Adrenal gland (tissue), 5 donors: ENCODE data around the gene CAMK1.

Source experiments
- POLR2A ChIP-seq, 2 donors: fragments of 450-650 bp; IDR thresholded peaks; one replicate each; pipeline ENCODE4 v1.6.1; 2017; ENCODE audit warnings: antibody characterized with exemption in 2 of 2, mild to moderate bottlenecking in 2 of 2, moderate library complexity in 1 of 2
- TF ChIP-seq, protein P1 (sequence below), 6 experiments: fragments of 450-650 bp in 4 of 6; fragments of 200-600 bp in 2 of 6; sonication (generic) in 1 of 6; IDR thresholded peaks; 1 replicate in 5 of 6; 2 replicates in 1 of 6; pipeline versions ENCODE4 v1.5.1 to v1.8.0; 2016 to 2021; ENCODE audit warnings: antibody characterized with exemption in 6 of 6, mild to moderate bottlenecking in 2 of 6, moderate library complexity in 1 of 6
- donor health status: DM: no; HTN: no; CAD: no.

DNA sequence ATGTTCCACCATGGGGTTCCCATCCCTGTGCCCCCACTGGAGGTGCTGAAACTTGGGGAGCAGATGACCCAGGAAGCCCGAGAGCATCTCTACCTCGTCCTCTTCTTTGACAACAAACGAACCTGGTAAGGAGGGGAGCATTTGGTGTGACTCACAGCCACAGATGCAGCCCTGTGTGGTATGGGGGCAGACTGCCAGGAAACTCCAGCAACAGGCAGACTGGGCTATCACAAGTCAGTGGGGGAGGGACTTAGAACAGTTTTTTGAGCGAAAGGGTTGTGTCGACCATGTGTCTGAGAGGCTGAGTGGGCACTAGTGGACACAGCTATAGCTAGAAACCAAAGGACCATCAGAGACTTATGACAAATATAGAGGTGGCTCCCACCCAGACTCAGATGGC is 23.4 kb downstream of the CAMK1 start:
- TF ChIP-seq, protein P1, sequence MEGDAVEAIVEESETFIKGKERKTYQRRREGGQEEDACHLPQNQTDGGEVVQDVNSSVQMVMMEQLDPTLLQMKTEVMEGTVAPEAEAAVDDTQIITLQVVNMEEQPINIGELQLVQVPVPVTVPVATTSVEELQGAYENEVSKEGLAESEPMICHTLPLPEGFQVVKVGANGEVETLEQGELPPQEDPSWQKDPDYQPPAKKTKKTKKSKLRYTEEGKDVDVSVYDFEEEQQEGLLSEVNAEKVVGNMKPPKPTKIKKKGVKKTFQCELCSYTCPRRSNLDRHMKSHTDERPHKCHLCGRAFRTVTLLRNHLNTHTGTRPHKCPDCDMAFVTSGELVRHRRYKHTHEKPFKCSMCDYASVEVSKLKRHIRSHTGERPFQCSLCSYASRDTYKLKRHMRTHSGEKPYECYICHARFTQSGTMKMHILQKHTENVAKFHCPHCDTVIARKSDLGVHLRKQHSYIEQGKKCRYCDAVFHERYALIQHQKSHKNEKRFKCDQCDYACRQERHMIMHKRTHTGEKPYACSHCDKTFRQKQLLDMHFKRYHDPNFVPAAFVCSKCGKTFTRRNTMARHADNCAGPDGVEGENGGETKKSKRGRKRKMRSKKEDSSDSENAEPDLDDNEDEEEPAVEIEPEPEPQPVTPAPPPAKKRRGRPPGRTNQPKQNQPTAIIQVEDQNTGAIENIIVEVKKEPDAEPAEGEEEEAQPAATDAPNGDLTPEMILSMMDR (IDR thresholded peaks at IDR 0.05), result no peak
- TF ChIP-seq POLR2A (IDR thresholded peaks at IDR 0.05), result no peak
